Stomach (tissue), 4 donors: ENCODE data around the gene LIPE.

Experiments used
- CTCF ChIP-seq, 7 experiments: fragments of 450-650 bp in 4 of 7; fragments of 200-600 bp in 3 of 7; sonication (generic) in 3 of 7; IDR thresholded peaks; one replicate each; pipeline ENCODE4 v1.5.1; 2016 to 2019; ENCODE audit warnings: antibody characterized with exemption in 7 of 7, control low read depth in 2 of 7, mild to moderate bottlenecking in 1 of 7
- POLR2A ChIP-seq, 4 donors: fragments of 450-650 bp; IDR thresholded peaks; one replicate each; pipeline ENCODE4 v1.6.1; 2016; ENCODE audit warnings: antibody characterized with exemption in 4 of 4, control low read depth in 2 of 4, mild to moderate bottlenecking in 1 of 4, moderate library complexity in 1 of 4
- POLR2AphosphoS5 ChIP-seq, 3 donors: sonication (generic); formaldehyde crosslinking; IDR thresholded peaks; one replicate each; pipeline ENCODE4 v1.6.1; 2016; ENCODE audit warnings: antibody characterized with exemption in 3 of 3

GRCh38 chr19:42355896-42356295, 71.3 kb downstream of the LIPE start:
- TF ChIP-seq CTCF (IDR thresholded peaks at IDR 0.05) (no peak), POLR2A (IDR thresholded peaks at IDR 0.05) (no peak), POLR2AphosphoS5 (IDR thresholded peaks at IDR 0.05) (no peak)
